ENCODE measurements around the gene NRG3.

NRG3 gene

GRCh38 chr10:82736305-82736704 is 861.3 kb downstream of the NRG3 start:
- CTCF ChIA-PET: no interaction called here
- TF ChIP-seq, protein P1, sequence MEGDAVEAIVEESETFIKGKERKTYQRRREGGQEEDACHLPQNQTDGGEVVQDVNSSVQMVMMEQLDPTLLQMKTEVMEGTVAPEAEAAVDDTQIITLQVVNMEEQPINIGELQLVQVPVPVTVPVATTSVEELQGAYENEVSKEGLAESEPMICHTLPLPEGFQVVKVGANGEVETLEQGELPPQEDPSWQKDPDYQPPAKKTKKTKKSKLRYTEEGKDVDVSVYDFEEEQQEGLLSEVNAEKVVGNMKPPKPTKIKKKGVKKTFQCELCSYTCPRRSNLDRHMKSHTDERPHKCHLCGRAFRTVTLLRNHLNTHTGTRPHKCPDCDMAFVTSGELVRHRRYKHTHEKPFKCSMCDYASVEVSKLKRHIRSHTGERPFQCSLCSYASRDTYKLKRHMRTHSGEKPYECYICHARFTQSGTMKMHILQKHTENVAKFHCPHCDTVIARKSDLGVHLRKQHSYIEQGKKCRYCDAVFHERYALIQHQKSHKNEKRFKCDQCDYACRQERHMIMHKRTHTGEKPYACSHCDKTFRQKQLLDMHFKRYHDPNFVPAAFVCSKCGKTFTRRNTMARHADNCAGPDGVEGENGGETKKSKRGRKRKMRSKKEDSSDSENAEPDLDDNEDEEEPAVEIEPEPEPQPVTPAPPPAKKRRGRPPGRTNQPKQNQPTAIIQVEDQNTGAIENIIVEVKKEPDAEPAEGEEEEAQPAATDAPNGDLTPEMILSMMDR (IDR thresholded peaks at IDR 0.05; ENCODE audit: control extremely low read depth, extremely low read depth, low read depth, missing control alignments): no peak
- POLR2A ChIA-PET: no interaction called here
- no peak for DNase-seq (ENCODE audit: extremely low spot score)

- CTCF ChIA-PET: interaction anchor here (1.6 kb wide), 1 partner anchor 18 kb away, joined by 5 read pairs; no protein-coding TSS in a partner anchor
- DNase-seq (ENCODE audit: extremely low spot score): no peak
- TF ChIP-seq, protein P1 (IDR thresholded peaks at IDR 0.05; ENCODE audit: control extremely low read depth, extremely low read depth, low read depth, missing control alignments): no peak
- POLR2A ChIA-PET: no interaction called here
Observed at GRCh38 chr10:82737549-82737948, 862.6 kb downstream of the NRG3 start.

DNA sequence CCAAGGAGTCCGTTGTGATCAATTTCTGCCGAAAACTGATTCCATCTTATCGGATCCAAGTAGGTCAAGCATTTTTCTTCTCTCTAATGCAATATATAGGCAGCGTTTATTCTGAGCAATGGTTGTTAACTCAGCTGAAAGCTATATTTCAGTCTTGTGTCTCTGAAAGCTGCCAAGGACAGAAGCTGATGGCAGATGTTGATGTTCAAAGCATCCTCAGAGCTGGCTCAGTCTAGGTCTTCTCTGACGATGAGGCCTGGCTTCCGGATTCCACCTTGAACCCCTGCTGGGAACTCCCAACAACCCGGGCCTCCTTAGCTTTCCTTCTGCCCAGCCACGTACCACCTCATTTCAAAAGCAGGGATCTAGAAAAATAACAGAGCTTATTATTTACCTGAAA is 863.6 kb downstream of the NRG3 start:
- TF ChIP-seq, protein P1 (IDR thresholded peaks at IDR 0.05; ENCODE audit: control extremely low read depth, extremely low read depth, low read depth, missing control alignments): no peak
- POLR2A ChIA-PET: no interaction called here
- CTCF ChIA-PET: interaction anchor here (1.4 kb wide), 1 partner anchor 9 kb away, joined by 3 read pairs; no protein-coding TSS in a partner anchor
- no peak for DNase-seq (ENCODE audit: extremely low spot score)

- TF ChIP-seq, protein P1 (IDR thresholded peaks at IDR 0.05; ENCODE audit: control extremely low read depth, extremely low read depth, low read depth, missing control alignments): no peak
- DNase-seq (ENCODE audit: extremely low spot score): no peak
- ChIA-PET CTCF (interaction anchor here (2.1 kb wide), 1 partner anchor 10 kb away, joined by 5 read pairs; no protein-coding TSS in a partner anchor), POLR2A (no interaction called here)
Observed at GRCh38 chr10:82742478-82742877, 867.5 kb downstream of the NRG3 start.

DNA sequence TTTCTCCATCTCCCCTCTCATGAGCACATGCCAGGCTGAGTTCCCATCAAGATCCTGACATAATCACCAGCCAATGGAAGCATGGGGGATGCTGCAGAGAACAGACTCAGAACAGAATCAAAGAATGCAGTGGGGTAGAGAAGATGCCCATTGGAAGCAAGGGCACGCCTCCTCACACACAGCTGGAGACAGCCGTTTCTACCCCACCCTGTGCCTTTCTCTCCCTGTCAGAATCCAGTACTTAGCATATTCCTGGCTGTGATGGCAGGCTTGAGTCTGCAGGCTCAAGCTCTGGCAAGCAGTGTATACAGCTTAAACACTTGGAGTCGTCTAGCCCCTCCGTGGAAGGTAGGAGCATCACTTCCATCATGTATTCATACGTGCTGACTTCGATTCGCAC is 867.9 kb downstream of the NRG3 start:
- ChIA-PET POLR2A (no interaction called here), CTCF (interaction anchor here (2.1 kb wide), 1 partner anchor 9 kb away, joined by 5 read pairs; no protein-coding TSS in a partner anchor)
- no peak for DNase-seq (ENCODE audit: extremely low spot score)
- TF ChIP-seq, protein P1 (IDR thresholded peaks at IDR 0.05; ENCODE audit: control extremely low read depth, extremely low read depth, low read depth, missing control alignments): no peak

- no peak for DNase-seq (ENCODE audit: extremely low spot score)
- TF ChIP-seq, protein P1 (IDR thresholded peaks at IDR 0.05; ENCODE audit: control extremely low read depth, extremely low read depth, low read depth, missing control alignments): no peak
- ChIA-PET CTCF (no interaction called here), POLR2A (no interaction called here)
Observed at GRCh38 chr10:82750538-82750937, 875.5 kb downstream of the NRG3 start.

GRCh38 chr10:82757397-82757796 is 882.4 kb downstream of the NRG3 start:
- no peak for DNase-seq (ENCODE audit: extremely low spot score)
- TF ChIP-seq, protein P1 (IDR thresholded peaks at IDR 0.05; ENCODE audit: control extremely low read depth, extremely low read depth, low read depth, missing control alignments): no peak
- ChIA-PET POLR2A (no interaction called here), CTCF (no interaction called here)

Data from GM10248 (cell line).